Neural cell (in vitro differentiated cells): ENCODE data around the gene GRPEL2. TPM values are rescaled to one million over a fixed set of nuclear protein-coding genes. Genes with fewer than 3 reads are reported as not detected.

Source experiments
- H2AFZ ChIP-seq: fragments of 200-600, 300-800 bp; sonication (generic), shearing (Covaris generic); 2 replicates; pipeline ENCODE4 v1.6.0; 2014; ENCODE audit warnings: low read depth, mild to moderate bottlenecking, antibody characterized with exemption, low read length, moderate library complexity
- H3F3A ChIP-seq: fragments of 200-600 bp; shearing (Covaris generic); 2 replicates; pipeline ENCODE4 v1.6.1; 2016; ENCODE audit warnings: mild to moderate bottlenecking, moderate library complexity, mixed read lengths, antibody characterized with exemption, low read length; ENCODE audit not compliant: insufficient read depth, poor library complexity, severe bottlenecking
- H3K27ac ChIP-seq: fragments of 200-600, 300-800 bp; sonication (generic), shearing (Covaris generic); 2 replicates; pipeline ENCODE4 v1.5.1; 2014; ENCODE audit warnings: mild to moderate bottlenecking, low read length, moderate library complexity
- H3K27me3 ChIP-seq: fragments of 300-800, 200-600 bp; sonication (generic), shearing (Covaris generic); 2 replicates; pipeline ENCODE4 v1.6.0; 2014; ENCODE audit warnings: mild to moderate bottlenecking, low read depth, low read length, moderate library complexity; ENCODE audit not compliant: insufficient read depth
- H3K36me3 ChIP-seq: fragments of 300-800, 200-600 bp; sonication (generic), shearing (Covaris generic); 2 replicates; pipeline ENCODE4 v1.5.1; 2014; ENCODE audit warnings: mild to moderate bottlenecking, antibody characterized with exemption, low read length, moderate library complexity; ENCODE audit not compliant: insufficient read depth
- H3K4me2 ChIP-seq: fragments of 300-800, 200-600 bp; sonication (generic), shearing (Covaris generic); 2 replicates; pipeline ENCODE4 v1.6.0; 2014; ENCODE audit warnings: mild to moderate bottlenecking, low read length
- H3K4me3 ChIP-seq: fragments of 300-800, 200-600 bp; sonication (generic), shearing (Covaris generic); 2 replicates; pipeline ENCODE4 v1.5.1; 2014; ENCODE audit warnings: mild to moderate bottlenecking, low read length, moderate library complexity
- H3K79me2 ChIP-seq: fragments of 200-600 bp; shearing (Covaris generic); replicated peaks from 2 replicates; pipeline ENCODE4 v1.6.0; 2014; ENCODE audit warnings: mild to moderate bottlenecking, low read length, moderate library complexity; ENCODE audit not compliant: insufficient read depth
- H3K9ac ChIP-seq: fragments of 300-800, 200-600 bp; sonication (generic), shearing (Covaris generic); 2 replicates; pipeline ENCODE4 v1.6.1; 2016; ENCODE audit warnings: mild to moderate bottlenecking, low read length, mixed read lengths
- H3K9me2 ChIP-seq: fragments of 200-600 bp; shearing (Covaris generic); 2 replicates; pipeline ENCODE4 v1.6.1; 2016; ENCODE audit warnings: mild to moderate bottlenecking, low read length, mixed read lengths; ENCODE audit not compliant: insufficient read depth
- H3K9me3 ChIP-seq: fragments of 200-600, 300-800 bp; sonication (generic), shearing (Covaris generic); 2 replicates; pipeline ENCODE4 v1.6.1; 2016; ENCODE audit warnings: mild to moderate bottlenecking, mixed run types, low read length, moderate library complexity, mixed read lengths
- H4K20me1 ChIP-seq: fragments of 200-600 bp; shearing (Covaris generic); 2 replicates; pipeline ENCODE4 v1.6.1; 2016; ENCODE audit warnings: mild to moderate bottlenecking, mixed run types; ENCODE audit not compliant: insufficient read depth
- CTCF ChIP-seq: fragments of 450-650 bp; IDR thresholded peaks from 2 replicates; pipeline ENCODE4 v1.5.1; 2014; ENCODE audit warnings: antibody characterized with exemption, mild to moderate bottlenecking, moderate library complexity; ENCODE audit not compliant: poor library complexity, severe bottlenecking
- EP300 ChIP-seq: fragments of 450-650 bp; conservative IDR thresholded peaks from 2 replicates; pipeline ENCODE4 v1.6.1; 2014; ENCODE audit warnings: antibody characterized with exemption, mild to moderate bottlenecking, moderate library complexity; ENCODE audit not compliant: poor library complexity, severe bottlenecking
- EZH2 ChIP-seq: fragments of 200-600, 300-800 bp; shearing (Covaris generic), sonication (generic); IDR thresholded peaks from 2 replicates; pipeline ENCODE4 v1.6.1; 2014; ENCODE audit warnings: antibody characterized with exemption, low read length, borderline replicate concordance, mild to moderate bottlenecking; ENCODE audit not compliant: insufficient read depth, poor library complexity, severe bottlenecking
- MXI1 ChIP-seq: fragments of 450-650 bp; conservative IDR thresholded peaks from 2 replicates; pipeline ENCODE4 v1.6.1; 2014; ENCODE audit warnings: antibody characterized with exemption, mild to moderate bottlenecking; ENCODE audit not compliant: poor library complexity, severe bottlenecking
- POLR2AphosphoS5 ChIP-seq: IDR thresholded peaks from 2 replicates; pipeline ENCODE4 v1.6.1; 2012
- RAD21 ChIP-seq: fragments of 450-650 bp; conservative IDR thresholded peaks from 2 replicates; pipeline ENCODE4 v1.6.1; 2014; ENCODE audit warnings: antibody characterized with exemption, mild to moderate bottlenecking, moderate library complexity
- REST ChIP-seq: IDR thresholded peaks from 2 replicates; pipeline ENCODE4 v1.6.1; 2012; ENCODE audit warnings: borderline replicate concordance
- SMC3 ChIP-seq: fragments of 450-650 bp; conservative IDR thresholded peaks from 2 replicates; pipeline ENCODE4 v1.6.1; 2014; ENCODE audit warnings: antibody characterized with exemption, mild to moderate bottlenecking, moderate library complexity; ENCODE audit not compliant: poor library complexity
- TAF1 ChIP-seq: IDR thresholded peaks from 2 replicates; pipeline ENCODE4 v1.6.1; 2012; ENCODE audit warnings: low read depth
- polyA plus RNA-seq: library from polyadenylated mRNA; depleted of rRNA; stranded (reverse); fragments of >200 nt; gene quantifications from 2 replicates; pipeline ENCODE4 v1.2.3, GENCODE V29; 2014

GRPEL2 gene
- polyA plus RNA-seq, 1 donor from 2014 or later, result 19.3 TPM

GRCh38 chr5:149333711-149334443 lies 11.4 kb upstream of the GRPEL2 start:
- no peak overlapping the region for H2AFZ ChIP-seq
- no peaks in the 10 kb centered on the region for H3F3A ChIP-seq
- H3K36me3 ChIP-seq, result no peaks in the 10 kb centered on the region
- H3K4me3 ChIP-seq, result no peak overlapping the region
- H3K9me2 ChIP-seq, result no peaks in the 10 kb centered on the region
- H3K27ac ChIP-seq, result no peak overlapping the region
- H3K27me3 ChIP-seq, result no peaks in the 10 kb centered on the region
- no peaks in the 10 kb centered on the region for H3K79me2 ChIP-seq
- TF ChIP-seq MXI1, result no peak
- no peak for TF ChIP-seq SMC3
- no peak for TF ChIP-seq POLR2AphosphoS5
- no peak for TF ChIP-seq EP300
- no peak for TF ChIP-seq RAD21
- no peak for TF ChIP-seq EZH2
- H3K9ac ChIP-seq, result no peak overlapping the region
- no peaks in the 10 kb centered on the region for H3K9me3 ChIP-seq
- no peak overlapping the region for H3K4me2 ChIP-seq
- no peaks in the 10 kb centered on the region for H4K20me1 ChIP-seq

GRCh38 chr5:149337736-149338135 lies 7.6 kb upstream of the GRPEL2 start:
- no peaks in the 10 kb centered on the region for H3K9me2 ChIP-seq
- H3K27me3 ChIP-seq, result no peaks in the 10 kb centered on the region
- TF ChIP-seq REST, result no peak
- no peak for TF ChIP-seq POLR2AphosphoS5
- no peak for TF ChIP-seq SMC3
- TF ChIP-seq RAD21, result no peak
- TF ChIP-seq EZH2, result no peak
- no peak for TF ChIP-seq MXI1
- TF ChIP-seq TAF1, result no peak
- no peak for TF ChIP-seq CTCF
- TF ChIP-seq EP300, result no peak
- H3K4me3 ChIP-seq, result no peak overlapping the region
- H3K4me2 ChIP-seq, result no peak overlapping the region
- H3F3A ChIP-seq, result no peaks in the 10 kb centered on the region
- no peaks in the 10 kb centered on the region for H3K79me2 ChIP-seq
- no peaks in the 10 kb centered on the region for H3K9me3 ChIP-seq
- no peaks in the 10 kb centered on the region for H4K20me1 ChIP-seq
- no peaks in the 10 kb centered on the region for H3K36me3 ChIP-seq
- H2AFZ ChIP-seq, result no peak overlapping the region
- H3K9ac ChIP-seq, result no peak overlapping the region
- H3K27ac ChIP-seq, result no peak overlapping the region
